HS-27A (cell line): Measurements from ENCODE around the gene DOK6.

Source experiments
- DNase-seq: peaks from one replicate; pipeline ENCODE4 v3.0.0-alpha.2; 2012; ENCODE audit warnings: low read depth, missing footprints

Gene DOK6

GRCh38 chr18:69435000-69435399 lies 34.3 kb downstream of the DOK6 start:
- no peak for DNase-seq

GRCh38 chr18:69444221-69444620 lies 43.5 kb downstream of the DOK6 start:
- DNase-seq, result no peak

GRCh38 chr18:69447886-69448285 lies 47.2 kb downstream of the DOK6 start:
- DNase-seq, result no peak

GRCh38 chr18:69455125-69455524 lies 54.4 kb downstream of the DOK6 start:
- DNase-seq, result no peak

GRCh38 chr18:69469444-69469919 lies 68.8 kb downstream of the DOK6 start:
- peak; percentile 8 for DNase-seq

GRCh38 chr18:69480460-69480859 lies 79.8 kb downstream of the DOK6 start:
- no peak for DNase-seq

- DNase-seq, result no peak
These were observed 82.9 kb downstream of the DOK6 start for GRCh38 chr18:69483574-69483973.

GRCh38 chr18:69484699-69485396 lies 84.2 kb downstream of the DOK6 start:
- no peak for DNase-seq

GRCh38 chr18:69487488-69488394 lies 87.1 kb downstream of the DOK6 start:
- DNase-seq, result no peak

- no peak for DNase-seq
These were observed 89.4 kb downstream of the DOK6 start for GRCh38 chr18:69490072-69490471.

GRCh38 chr18:69490813-69491212 lies 90.1 kb downstream of the DOK6 start:
- DNase-seq, result no peak

GRCh38 chr18:69491576-69491975 lies 90.9 kb downstream of the DOK6 start:
- DNase-seq, result no peak

- DNase-seq, result no peak
These were observed 92.2 kb downstream of the DOK6 start for GRCh38 chr18:69492861-69493260.

GRCh38 chr18:69494841-69495240 lies 94.2 kb downstream of the DOK6 start:
- DNase-seq, result no peak

GRCh38 chr18:69495338-69495737 lies 94.7 kb downstream of the DOK6 start:
- DNase-seq, result no peak

- no peak for DNase-seq
These were observed 95.3 kb downstream of the DOK6 start for GRCh38 chr18:69495841-69496533.

- no peak for DNase-seq
These were observed 118.3 kb downstream of the DOK6 start for GRCh38 chr18:69518989-69519388.

GRCh38 chr18:69523582-69523981 lies 122.9 kb downstream of the DOK6 start:
- no peak for DNase-seq

GRCh38 chr18:69528435-69528834 lies 127.7 kb downstream of the DOK6 start:
- DNase-seq, result no peak

- DNase-seq, result no peak
These were observed 128.5 kb downstream of the DOK6 start for GRCh38 chr18:69529151-69529550.

GRCh38 chr18:69531973-69532372 lies 131.3 kb downstream of the DOK6 start:
- DNase-seq, result no peak

- no peak for DNase-seq
These were observed 136.5 kb downstream of the DOK6 start for GRCh38 chr18:69537183-69537582.

- DNase-seq, result no peak
These were observed 138.2 kb downstream of the DOK6 start for GRCh38 chr18:69538849-69539248.
